GM23248 (cell line): Measurements from ENCODE around the gene ARHGAP26.

Experiments used
- EZH2 ChIP-seq: fragments of 200-600 bp; sonication (generic); IDR thresholded peaks from 2 replicates; pipeline ENCODE4 v1.6.1; 2018; ENCODE audit warnings: antibody characterized with exemption, mild to moderate bottlenecking; ENCODE audit not compliant: insufficient read depth, poor library complexity, severe bottlenecking
- EZH2phosphoT487 ChIP-seq: fragments of 200-600 bp; sonication (generic); IDR thresholded peaks from 2 replicates; pipeline ENCODE4 v1.6.1; 2018; ENCODE audit warnings: antibody characterized with exemption, moderate library complexity, mild to moderate bottlenecking, low read depth; ENCODE audit not compliant: insufficient read depth

- no peak for TF ChIP-seq EZH2
- peak; percentile 68; the same call in 1 of the 2 replicates for TF ChIP-seq EZH2phosphoT487
Observed at GRCh38 chr5:143033535-143034250, 263.5 kb downstream of the ARHGAP26 start.
